Measurements from ENCODE around the gene SETD3.

- TF ChIP-seq CTCF (IDR thresholded peaks at IDR 0.05) (no peak), POLR2AphosphoS5 (IDR thresholded peaks at IDR 0.05) (no peak)
Measured at GRCh38 chr14:99402950-99403349, 77.7 kb downstream of the SETD3 start.

Data from upper lobe of left lung (tissue), 4 donors.